GM18505 (cell line): ENCODE data around the gene FCER1G.
A peak's percentile ranks its signal among the peaks of the same experiment; 100 is the strongest.
"Not testable (repeated sequence)": the region's sequence is repeated elsewhere in the genome, so short reads cannot be mapped to it uniquely, and the experiment has no call there.

Source experiments
- ATAC-seq: cut with Tn5 transposase; IDR thresholded peaks from one replicate; pipeline ENCODE4 v1.9.1; 2021; ENCODE audit not compliant: unreplicated experiment
- POLR2A ChIP-seq: IDR thresholded peaks from 4 replicates; pipeline ENCODE4 v1.6.1; 2011; ENCODE audit warnings: borderline replicate concordance; ENCODE audit not compliant: insufficient read depth, insufficient read length; ENCODE audit errors: extremely low read depth

The FCER1G gene

DNA sequence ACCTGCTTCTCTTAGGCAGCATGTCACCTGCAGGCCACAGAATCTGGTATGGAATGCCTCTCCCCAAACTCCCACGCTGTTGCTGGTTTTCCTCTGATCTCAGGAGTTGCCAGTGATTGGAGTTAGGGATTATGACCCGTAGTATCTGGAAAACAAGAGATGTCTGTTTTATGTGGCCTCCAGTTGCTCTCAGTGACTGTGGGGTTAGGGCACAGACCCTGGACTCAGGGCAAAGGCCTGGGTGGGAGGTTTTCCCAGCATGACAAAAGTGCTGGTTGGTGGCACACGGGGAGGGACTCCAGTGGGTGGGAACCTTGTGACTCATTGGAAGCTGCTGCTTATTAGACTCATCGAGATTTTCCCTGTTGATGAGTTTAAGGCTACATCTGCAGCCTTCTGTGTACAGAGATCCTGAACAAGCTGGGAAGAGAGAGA is 23.0 kb downstream of the FCER1G start, which contains the start of gene NR1I3:
TSS of gene NR1I3 (minus strand) at position 165 of the 435 bp plus-strand sequence. CDS start 1,638 bp downstream, outside the sequence.
- ATAC-seq, result no peak
- no peak for TF ChIP-seq POLR2A

DNA sequence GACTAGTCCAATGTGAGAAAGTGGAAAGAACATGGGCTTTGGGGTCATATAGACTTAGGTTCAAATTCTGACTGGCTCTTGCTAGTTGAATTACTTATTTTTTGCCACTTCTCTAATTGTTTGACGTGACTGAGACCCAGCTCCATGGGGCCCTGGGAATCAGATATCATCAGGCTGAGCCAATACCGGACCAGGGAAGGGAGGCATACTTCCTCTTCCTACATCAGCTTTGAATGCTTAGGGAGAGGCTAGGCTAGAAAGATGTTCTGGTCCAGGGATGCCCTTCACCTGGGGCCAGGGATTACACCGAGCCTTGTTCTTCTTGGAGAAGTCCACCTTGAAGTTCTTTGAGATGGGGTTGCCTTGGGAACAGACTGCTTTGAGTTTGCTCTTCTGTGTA is 26.6 kb downstream of the FCER1G start:
- no peak for TF ChIP-seq POLR2A

DNA sequence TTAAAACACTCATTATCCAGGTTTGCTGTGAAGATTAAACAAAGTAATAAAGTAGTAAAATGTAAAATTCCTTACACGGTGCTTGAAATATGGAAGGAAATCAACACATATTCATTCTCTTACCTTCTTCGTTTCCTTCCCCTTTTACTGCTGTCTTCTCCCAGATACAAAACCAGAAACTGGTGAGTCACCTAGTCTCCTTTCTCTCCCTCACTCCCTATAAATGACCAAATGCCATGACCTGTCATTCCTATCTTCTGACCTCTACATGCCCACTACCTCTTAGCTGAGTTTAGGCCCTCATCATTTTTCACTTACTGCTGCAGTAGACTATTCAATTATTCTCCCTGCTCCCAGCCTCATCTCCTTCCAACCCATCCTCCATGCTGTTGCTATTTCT is 27.2 kb downstream of the FCER1G start:
- no peak for TF ChIP-seq POLR2A
- no peak for ATAC-seq

More for the DNA sequence above, 26.6 kb downstream of the FCER1G start:
- no peak for ATAC-seq

DNA sequence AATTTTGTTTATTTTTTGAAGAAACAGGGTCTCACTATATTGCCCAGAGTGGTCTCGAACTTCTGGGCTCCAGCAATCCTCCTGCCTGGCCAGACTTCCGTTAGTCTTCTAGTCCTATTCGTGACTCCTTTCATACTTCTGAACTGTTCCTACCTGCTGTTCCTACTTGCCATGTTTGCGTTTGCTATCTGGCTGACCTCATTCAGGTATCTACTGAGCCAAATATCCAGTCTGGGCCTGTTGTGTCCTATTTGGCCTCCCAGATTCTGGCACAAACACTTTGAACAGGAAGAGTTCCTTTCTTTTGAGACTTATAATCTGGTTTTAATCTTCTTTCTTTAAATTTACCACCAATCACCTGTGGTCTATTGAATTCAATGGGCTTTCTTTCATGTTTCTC is 29.8 kb downstream of the FCER1G start:
- no peak for TF ChIP-seq POLR2A
- no peak for ATAC-seq

DNA sequence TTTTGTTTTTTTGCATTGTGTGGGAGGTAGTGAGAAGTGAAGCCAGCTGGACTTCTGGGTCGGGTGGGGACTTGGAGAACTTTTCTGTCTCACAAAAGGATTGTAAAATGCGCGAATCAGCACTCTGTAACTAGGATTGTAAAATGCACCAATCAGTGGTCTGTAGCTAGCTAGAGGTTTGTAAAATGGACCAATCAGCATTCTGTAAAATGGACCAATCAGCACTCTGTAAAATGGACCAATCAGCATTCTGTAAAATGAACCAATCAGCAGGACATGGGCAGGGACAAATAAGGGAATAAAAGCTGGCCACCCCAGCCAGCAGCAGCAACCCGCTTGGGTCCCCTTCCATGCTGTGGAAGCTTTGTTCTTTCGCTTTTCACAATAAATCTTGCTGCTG is 35.0 kb downstream of the FCER1G start:
- not testable (repeated sequence) for ATAC-seq

DNA sequence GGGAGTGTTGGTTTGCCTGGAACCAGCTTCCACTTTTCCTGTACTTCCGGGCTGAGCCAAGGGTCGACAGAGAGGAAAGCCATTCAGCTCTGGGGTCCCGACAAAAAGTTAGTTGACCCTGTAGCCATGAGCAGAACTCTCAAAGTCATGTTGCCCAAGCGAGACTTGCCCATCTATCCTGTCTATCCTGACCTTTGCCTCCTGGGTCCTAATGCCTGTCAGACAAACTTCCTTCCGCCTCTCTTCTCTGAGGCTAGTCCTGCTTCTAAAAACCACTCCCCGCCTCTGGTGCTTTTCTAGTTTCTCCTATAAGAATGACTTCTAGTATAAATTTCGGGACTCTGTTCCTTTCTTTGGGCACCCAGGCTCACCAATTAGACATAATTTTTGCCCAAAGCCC is 35.7 kb downstream of the FCER1G start:
- no peak for TF ChIP-seq POLR2A
- ATAC-seq, result no peak

DNA sequence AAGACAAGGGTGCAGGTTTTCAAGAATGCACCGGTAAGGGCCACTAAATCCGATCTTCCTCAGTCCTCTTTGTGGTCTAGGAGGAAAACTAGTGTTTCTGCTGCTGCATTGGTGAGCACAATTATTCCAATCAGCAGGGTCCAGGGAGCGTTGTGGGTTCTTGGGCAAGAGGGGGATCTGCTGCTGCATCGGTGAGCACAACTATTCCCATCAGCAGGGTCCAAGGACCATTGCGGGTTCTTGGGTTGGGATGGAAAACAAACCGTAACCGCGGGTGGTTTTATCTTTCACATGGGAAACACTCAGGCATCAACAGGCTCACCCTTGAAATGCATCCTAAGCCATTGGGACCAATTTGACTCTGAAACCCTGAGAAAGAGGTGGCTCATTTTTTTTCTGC is 36.5 kb downstream of the FCER1G start:
- no peak for TF ChIP-seq POLR2A
- ATAC-seq, result no peak

DNA sequence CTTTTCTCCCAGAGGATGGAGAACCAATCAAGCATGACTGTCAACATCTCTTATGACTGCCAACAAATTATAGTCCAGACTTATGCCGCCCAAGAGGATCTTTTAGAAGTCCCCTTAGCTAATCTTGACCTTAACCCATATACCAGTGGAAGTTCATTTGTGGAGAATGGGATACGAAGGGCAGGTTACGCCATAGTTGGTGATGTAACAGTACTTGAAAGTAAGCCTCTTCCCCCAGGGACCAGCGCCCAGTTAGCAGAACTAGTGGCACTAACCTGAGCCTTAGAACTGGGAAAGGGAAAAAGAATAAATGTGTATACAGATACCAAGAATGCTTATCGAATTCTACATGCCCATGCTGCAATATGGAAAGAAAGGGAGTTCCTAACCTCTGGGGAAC is 40.2 kb downstream of the FCER1G start:
- ATAC-seq, result not testable (repeated sequence)

DNA sequence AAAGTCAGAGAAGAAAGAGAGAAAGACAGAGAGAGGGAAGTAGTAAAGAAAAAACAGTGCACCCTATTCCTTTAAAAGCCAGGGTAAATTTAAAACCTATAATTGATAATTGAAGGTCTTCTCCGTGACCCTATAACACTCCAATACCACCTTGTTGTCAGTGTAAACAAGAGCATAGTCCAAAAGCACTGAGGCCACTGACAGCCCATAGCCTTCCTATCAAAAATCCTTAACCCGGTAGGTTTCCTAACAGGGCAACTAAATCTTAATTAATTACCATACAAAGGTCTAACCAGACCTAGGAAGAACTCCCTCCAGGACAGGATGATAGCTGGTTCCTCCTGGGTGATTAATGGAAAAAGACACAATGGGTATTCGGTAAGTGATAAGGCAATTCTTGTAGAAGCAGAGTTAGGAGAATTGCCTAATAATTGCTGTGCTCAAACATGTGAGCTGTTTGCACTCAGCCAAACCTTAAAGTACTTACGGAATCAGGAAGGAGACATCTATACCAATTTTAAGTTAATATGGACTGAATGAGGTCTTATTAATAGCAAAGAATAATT is 40.9 kb downstream of the FCER1G start:
- not testable (repeated sequence) for ATAC-seq

DNA sequence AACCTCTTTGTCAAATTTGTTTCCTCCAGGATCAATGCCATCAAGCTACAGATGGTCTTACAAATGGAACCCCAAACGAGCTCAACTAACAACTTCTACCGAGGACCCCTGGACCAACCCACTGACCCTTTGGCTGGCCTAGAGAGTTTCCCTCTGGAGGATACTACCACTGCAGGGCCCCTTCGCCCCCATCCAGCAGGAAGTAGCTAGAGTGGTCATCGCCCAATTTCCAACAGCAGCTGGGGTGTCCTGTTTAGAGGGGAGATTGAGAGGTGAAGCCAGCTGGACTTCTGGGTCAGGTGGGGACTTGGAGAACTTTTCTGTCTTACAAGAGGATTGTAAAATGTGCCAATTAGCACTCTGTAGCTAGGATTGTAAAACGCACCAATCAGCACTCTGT is 42.0 kb downstream of the FCER1G start:
- not testable (repeated sequence) for ATAC-seq

DNA sequence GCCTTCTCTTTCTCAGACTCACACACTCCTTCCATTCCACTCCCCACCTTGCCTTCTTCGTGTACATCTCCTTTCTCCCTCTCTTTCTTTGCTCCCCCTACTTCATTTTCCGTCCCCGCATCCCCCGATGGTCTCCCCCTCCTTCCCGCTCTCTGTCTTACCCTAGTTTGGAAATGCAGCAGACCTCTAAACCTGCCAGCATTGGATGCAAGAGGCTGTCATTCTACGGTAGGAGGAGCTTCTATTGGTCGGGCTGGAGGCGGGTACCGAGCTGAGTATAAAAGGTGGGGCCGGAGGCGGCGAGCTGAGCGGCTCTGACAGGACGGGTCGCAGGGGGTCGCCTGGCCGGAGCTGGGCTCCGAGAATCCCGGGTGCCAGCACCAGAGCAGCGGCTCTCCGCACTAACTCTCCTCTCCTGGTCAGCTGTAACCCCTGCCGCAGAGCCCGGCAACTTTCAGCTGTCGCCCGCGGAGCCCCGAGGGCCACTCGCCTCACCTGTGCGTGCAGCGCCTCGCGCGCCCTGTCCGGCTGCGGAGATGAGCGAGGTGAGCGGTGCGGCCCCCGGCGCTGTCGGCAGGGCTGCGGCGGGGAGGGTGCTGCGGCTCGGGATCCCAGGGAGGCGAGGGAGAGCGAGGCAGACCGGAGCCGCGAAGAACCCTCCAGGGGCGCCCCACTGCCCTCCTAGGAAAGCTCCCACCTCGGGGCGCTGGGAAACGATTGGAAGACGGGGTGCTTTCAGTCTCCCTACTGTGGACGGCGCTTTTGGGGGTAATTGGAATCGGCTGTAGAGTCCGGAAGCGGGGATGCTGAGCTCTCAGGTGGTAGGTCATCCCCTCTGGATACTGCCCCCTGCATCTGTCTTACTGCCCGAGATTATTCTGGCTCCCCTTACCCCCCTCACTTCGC is 43.6 kb downstream of the FCER1G start, which contains the start of gene PCP4L1:
TSS of gene PCP4L1 (plus strand) at position 307 of the 906 bp plus-strand sequence. CDS start at position 537, 230 bp downstream.
- TF ChIP-seq POLR2A, result no peak
- ATAC-seq, result peak; percentile 54

DNA sequence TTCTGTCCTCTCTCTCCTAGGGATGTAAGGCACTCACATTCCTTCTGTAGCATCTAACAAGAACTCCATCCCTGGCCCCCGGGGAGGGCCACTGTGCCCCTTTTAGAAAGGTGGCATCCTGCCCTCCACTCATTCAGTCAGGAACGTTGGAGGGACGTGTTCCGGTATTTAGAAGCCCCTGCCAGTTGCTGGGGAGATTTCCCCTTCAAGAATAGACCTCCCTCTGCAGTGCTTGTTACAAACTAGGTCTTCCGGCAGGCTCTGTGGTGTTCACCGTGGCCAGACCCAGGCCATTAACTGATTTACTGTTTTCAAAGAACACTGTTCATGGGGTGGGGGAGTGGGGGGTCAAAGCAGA is 44.2 kb downstream of the FCER1G start:
- no peak for TF ChIP-seq POLR2A
- no peak for ATAC-seq

DNA sequence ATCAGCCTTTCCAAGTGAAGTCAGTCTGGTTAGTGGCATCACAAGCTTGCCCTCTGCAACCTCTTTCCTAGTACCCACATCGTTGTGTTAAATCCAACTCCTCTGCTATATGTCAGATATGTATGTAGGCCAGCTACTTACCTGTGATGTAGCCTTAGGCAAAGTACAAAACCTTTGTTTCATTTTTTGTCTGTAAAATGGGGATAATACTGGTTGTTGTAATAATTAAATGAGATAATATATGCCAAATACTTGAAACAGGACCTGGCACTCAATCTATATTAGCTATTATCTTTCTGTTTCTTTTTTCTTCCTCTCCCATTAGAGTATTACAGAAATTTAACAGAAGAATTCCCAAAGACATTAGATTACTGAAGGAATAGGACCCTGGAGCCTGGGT is 44.7 kb downstream of the FCER1G start:
- TF ChIP-seq POLR2A, result no peak
- ATAC-seq, result no peak

DNA sequence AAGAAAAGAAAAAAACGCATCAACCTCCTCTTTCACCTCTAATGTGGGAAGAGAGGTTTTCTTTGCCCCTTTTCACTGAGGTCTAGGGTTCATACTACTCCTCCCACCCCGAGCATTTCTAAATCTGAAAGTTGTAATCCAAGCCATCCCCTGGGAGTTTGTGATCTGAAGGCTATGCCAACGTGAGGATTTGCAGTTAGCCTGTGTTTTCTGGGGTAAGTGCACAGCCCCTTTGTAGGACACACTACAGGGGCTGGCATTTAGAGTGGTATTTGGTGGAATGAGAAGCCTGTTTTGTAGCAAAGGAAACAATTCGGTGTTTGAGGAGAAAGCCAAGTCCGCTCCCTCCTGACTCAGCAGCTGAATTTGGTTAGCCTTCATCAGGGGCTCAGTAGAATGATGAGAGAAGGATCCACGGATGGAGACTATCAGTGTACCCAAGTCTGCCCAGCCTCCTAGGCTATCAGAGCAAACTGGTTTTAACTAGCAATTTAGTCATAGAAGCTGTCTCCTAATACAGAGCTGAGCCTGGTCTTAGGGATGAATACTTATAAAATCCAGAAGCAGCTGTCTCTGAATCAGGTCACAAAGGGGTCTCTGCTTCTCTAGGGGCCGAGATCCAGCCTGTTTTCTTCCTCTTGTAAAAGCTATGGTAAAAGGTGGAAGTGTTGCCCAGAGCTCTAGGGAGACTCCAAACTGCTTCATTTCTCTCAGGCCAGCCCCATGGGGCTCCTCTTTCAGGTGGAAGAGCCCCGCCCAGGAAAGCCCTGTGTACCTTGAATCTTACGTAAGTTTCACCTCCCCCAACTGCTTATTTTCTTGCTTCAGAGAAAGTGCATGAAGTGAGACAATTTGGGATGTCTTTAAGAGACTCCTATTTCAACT is 45.5 kb downstream of the FCER1G start:
- peak; percentile 41 for ATAC-seq

More for the DNA sequence above, 45.5 kb downstream of the FCER1G start:
- TF ChIP-seq POLR2A, result no peak
